SK-N-SH treated with all-trans-retinoic acid at 6 μM for 48 hours (cell line): ENCODE results near the gene MMP24OS.

ENCODE experiments used
- CSDC2 ChIP-seq: fragments of 250-450 bp; sonication (Bioruptor Pico); IDR thresholded peaks from 2 replicates; pipeline ENCODE4 v1.5.0; 2020; ENCODE audit warnings: mild to moderate bottlenecking, moderate library complexity
- TCF4 ChIP-seq: fragments of 250-450 bp; sonication (Bioruptor Pico); IDR thresholded peaks from 2 replicates; pipeline ENCODE4 v1.8.0; 2021; ENCODE audit warnings: mild to moderate bottlenecking, moderate library complexity, borderline replicate concordance
- TOX ChIP-seq: fragments of 250-450 bp; sonication (Bioruptor Pico); IDR thresholded peaks from 2 replicates; pipeline ENCODE4 v1.8.0; 2021; ENCODE audit warnings: mild to moderate bottlenecking, moderate library complexity, borderline replicate concordance
- ZC3H10 ChIP-seq: fragments of 250-450 bp; sonication (Bioruptor Pico); IDR thresholded peaks from 2 replicates; pipeline ENCODE4 v1.5.1; 2021; ENCODE audit warnings: mild to moderate bottlenecking, moderate library complexity
- ZFP3 ChIP-seq: fragments of 250-450 bp; sonication (Bioruptor Pico); IDR thresholded peaks from 2 replicates; pipeline ENCODE4 v1.5.0; 2020; ENCODE audit warnings: mild to moderate bottlenecking, moderate library complexity
- TF ChIP-seq, protein P1 (sequence below): fragments of 250-450 bp; sonication (Bioruptor Pico); IDR thresholded peaks from 2 replicates; pipeline ENCODE4 v1.5.1; 2021; ENCODE audit warnings: mild to moderate bottlenecking, moderate library complexity

- TF ChIP-seq, protein P1, sequence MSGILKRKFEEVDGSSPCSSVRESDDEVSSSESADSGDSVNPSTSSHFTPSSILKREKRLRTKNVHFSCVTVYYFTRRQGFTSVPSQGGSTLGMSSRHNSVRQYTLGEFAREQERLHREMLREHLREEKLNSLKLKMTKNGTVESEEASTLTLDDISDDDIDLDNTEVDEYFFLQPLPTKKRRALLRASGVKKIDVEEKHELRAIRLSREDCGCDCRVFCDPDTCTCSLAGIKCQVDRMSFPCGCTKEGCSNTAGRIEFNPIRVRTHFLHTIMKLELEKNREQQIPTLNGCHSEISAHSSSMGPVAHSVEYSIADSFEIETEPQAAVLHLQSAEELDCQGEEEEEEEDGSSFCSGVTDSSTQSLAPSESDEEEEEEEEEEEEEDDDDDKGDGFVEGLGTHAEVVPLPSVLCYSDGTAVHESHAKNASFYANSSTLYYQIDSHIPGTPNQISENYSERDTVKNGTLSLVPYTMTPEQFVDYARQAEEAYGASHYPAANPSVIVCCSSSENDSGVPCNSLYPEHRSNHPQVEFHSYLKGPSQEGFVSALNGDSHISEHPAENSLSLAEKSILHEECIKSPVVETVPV (CRISPR knock-in tag) = no peak
- TF ChIP-seq CSDC2 = no peak
- TF ChIP-seq TOX = no peak
- TF ChIP-seq ZFP3 (CRISPR knock-in tag) = peak; percentile 92
- TF ChIP-seq ZC3H10 (CRISPR knock-in tag) = no peak
- no peak for TF ChIP-seq TCF4 (CRISPR knock-in tag)
Observed at GRCh38 chr20:35240811-35241293, 37.1 kb downstream of the MMP24OS start.
